NCI-H187 (cell line): ENCODE results near the gene APEH.

Source experiments
- DNase-seq, 2 experiments: peaks; one replicate each; lab custom pipeline; 2025; lab: John Stamatoyannopoulos, UW

Gene APEH

GRCh38 chr3:49727924-49728361, 53.8 kb downstream of the APEH start:
- DNase-seq, result no peak

- DNase-seq, result no peak
These were observed 55.9 kb downstream of the APEH start for GRCh38 chr3:49729966-49730609.

GRCh38 chr3:49732597-49732996, 58.4 kb downstream of the APEH start:
- no peak for DNase-seq

GRCh38 chr3:49733551-49733950, 59.4 kb downstream of the APEH start:
- no peak for DNase-seq
